Lower leg skin (tissue), 4 donors: Measurements from ENCODE around the gene TWIST2. TPM values are rescaled to one million over a fixed set of nuclear protein-coding genes. Genes with fewer than 3 reads are reported as not detected.

ENCODE experiments used
- DNase-seq, 2 donors: peaks; one replicate each; pipeline ENCODE4 v3.0.0-alpha.2; 2019; ENCODE audit warnings: low spot score in 2 of 2
- H3K4me3 ChIP-seq: fragments of 200-600 bp; sonication (generic); 2 replicates; pipeline ENCODE4 v1.5.1; 2017; ENCODE audit warnings: mild to moderate bottlenecking, low read depth; ENCODE audit not compliant: poor library complexity, severe bottlenecking
- CTCF ChIP-seq, 3 donors: fragments of 450-650 bp; IDR thresholded peaks; one replicate each; pipeline ENCODE4 v1.5.1; 2016; ENCODE audit warnings: antibody characterized with exemption in 3 of 3, mild to moderate bottlenecking in 3 of 3, moderate library complexity in 2 of 3
- POLR2A ChIP-seq, 2 donors: fragments of 450-650 bp; IDR thresholded peaks; one replicate each; pipeline ENCODE4 v1.6.1; 2016 to 2017; ENCODE audit warnings: antibody characterized with exemption in 2 of 2, mild to moderate bottlenecking in 1 of 2, moderate library complexity in 1 of 2
- WGBS, 2 donors: methylation state at CpG; one replicate each; pipeline ENCODE4 v1.1.5; 2018; 5-methylcytosine and 5-hydroxymethylcytosine counted together
- intact Hi-C: fragments of 100-400 bp; cut with DNase I; formaldehyde crosslinking; loops from one replicate; pipeline ENCODE4 v1.15.0; 2023; ENCODE audit warnings: low total_unique reads
- total RNA-seq, 4 donors: library from RNA; depleted of rRNA; stranded (reverse); fragments of >200 nt; gene quantifications; one replicate each; pipeline ENCODE4 v1.1.0, GENCODE V29; 2016

TWIST2 gene
- total RNA-seq, 4 donors from 2014 or later, result 36.5 to 47.8 (median 38.5) TPM

- DNase-seq, result peak in 1 of 2 donors; percentile 84
- intact Hi-C loops, result no loop called here
- 73 to 74% methylated on average over 14 of the region's 14 CpGs for WGBS, 2 donors
- TF ChIP-seq CTCF (IDR thresholded peaks at IDR 0.05), result no peak
- no peak for TF ChIP-seq POLR2A (IDR thresholded peaks at IDR 0.05)
- no peak overlapping the region for H3K4me3 ChIP-seq
Measured at GRCh38 chr2:238863231-238863630, 15.3 kb downstream of the TWIST2 start.

DNA sequence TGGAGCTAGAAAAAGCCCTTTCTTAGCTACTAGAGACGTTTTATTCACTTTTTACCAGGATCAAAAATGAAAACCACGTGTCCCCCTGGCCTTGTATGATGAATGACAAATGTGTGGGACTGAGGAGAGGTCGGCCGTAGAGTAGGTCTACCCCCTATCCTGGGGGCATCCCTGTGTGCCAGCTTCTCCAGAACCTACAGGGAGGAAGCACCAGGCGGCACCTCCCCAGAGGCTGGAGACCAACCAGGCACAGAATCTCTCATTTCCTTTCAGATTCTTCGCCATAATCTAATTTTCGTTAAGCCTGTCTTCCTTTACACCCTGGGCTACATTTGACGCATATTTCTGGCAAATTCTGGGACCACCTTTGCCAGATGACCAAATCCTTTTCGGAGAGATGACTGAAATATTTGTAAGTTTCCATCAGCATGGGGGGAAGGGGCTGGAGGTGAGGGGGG lies 15.9 kb downstream of the TWIST2 start:
- no peak for TF ChIP-seq CTCF (IDR thresholded peaks at IDR 0.05)
- TF ChIP-seq POLR2A (IDR thresholded peaks at IDR 0.05), result no peak
- WGBS, 2 donors, result 55 to 63% methylated on average over 9 of the region's 9 CpGs
- DNase-seq, result no peak
- no peak overlapping the region for H3K4me3 ChIP-seq
- intact Hi-C loops, result no loop called here

GRCh38 chr2:238864207-238865014 lies 16.5 kb downstream of the TWIST2 start:
- WGBS, 2 donors, result 22 to 23% methylated on average over 29 of the region's 29 CpGs
- no peak overlapping the region for H3K4me3 ChIP-seq
- DNase-seq, result peak; percentile 87 to 95
- intact Hi-C loops, result no loop called here
- no peak for TF ChIP-seq CTCF (IDR thresholded peaks at IDR 0.05)
- no peak for TF ChIP-seq POLR2A (IDR thresholded peaks at IDR 0.05)

DNA sequence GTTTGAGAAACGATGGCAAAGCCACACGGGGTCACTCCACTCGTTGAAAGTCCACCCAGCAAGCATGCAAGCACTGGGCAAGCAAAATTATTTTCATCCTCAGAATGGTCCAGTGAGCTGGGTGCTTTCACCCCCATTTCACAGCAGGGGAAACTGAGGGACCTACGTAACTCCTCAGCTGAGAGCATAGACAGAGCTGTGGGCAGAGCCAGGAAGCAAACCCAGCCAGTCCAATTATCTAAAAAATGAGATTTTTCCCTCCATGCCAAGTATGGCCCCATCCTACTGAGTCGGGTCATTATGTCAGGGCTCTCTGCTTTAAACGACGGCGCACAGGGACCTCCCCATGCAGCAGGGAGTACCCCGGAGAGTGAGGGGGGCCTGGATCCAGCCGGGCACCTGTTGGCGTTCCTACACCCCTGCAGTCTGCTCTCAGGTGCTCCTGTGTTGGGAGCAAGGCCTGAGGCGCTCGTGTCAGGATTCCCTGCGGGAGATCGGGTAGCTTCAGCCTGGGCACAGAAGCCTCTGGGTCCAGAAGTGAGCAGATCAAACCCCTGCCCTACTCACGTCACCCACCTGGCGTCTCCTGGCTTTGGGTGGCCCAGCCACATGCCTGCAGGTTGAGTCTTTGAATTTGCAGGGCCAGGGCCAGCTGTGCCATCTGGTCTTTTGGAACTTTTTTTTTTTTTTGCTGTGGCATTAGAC lies 17.3 kb downstream of the TWIST2 start:
- intact Hi-C loops, result no loop called here
- peak in 1 of 2 donors; percentile 83 for DNase-seq
- H3K4me3 ChIP-seq, result no peak overlapping the region
- TF ChIP-seq CTCF (IDR thresholded peaks at IDR 0.05) (no peak), POLR2A (IDR thresholded peaks at IDR 0.05) (no peak)
- WGBS, 2 donors, result 69% methylated on average over 14 to 17 of the region's 17 CpGs

DNA sequence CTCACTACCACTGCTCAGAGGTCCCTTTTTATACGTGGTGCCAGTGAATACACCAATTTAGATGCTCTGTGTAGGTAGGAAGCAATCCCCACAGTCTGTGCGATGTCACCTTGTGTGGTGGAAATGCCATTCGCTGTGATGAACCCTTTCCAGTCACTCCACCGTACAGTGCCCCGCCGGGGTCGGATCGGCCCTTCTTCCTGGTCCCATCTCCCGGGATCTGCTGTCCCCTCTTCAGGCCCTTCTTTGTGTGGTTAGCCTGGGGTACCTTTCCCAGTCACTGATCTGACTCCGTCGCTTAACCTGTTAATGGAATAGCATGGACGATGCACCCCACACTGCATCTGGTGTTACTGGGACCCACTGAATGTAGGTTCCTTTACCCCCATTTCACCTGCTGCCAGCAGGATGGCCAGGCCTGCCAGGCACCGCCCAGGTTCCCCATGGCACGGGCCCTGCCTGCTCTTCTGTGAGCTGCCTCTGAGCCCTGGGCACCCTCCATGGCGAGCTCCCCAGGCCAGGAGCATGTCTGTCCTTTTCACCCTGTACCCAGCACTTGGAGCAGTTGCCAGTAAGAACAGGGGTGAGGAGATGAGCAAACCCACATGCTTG lies 18.0 kb downstream of the TWIST2 start:
- no peak for TF ChIP-seq POLR2A (IDR thresholded peaks at IDR 0.05)
- peak in 1 of 2 donors; percentile 78 for DNase-seq
- no peak overlapping the region for H3K4me3 ChIP-seq
- intact Hi-C loops, result no loop called here
- 69 to 84% methylated on average over 14 to 15 of the region's 15 CpGs for WGBS, 2 donors
